H9 (cell line): Measurements from ENCODE around the gene CAMK2G. TPM values are rescaled to one million over a fixed set of nuclear protein-coding genes. Genes with fewer than 3 reads are reported as not detected.
"Not testable (repeated sequence)": the region's sequence is repeated elsewhere in the genome, so short reads cannot be mapped to it uniquely, and the experiment has no call there.

ENCODE experiments used
- DNase-seq: peaks from one replicate; pipeline ENCODE4 v3.0.0-alpha.2; 2017
- H2AFZ ChIP-seq: one replicate; pipeline ENCODE4 v1.6.1; 2013; ENCODE audit warnings: mild to moderate bottlenecking, low read length, control low read depth, moderate library complexity
- H2AK5ac ChIP-seq: 2 replicates; pipeline ENCODE4 v1.6.1; 2013; ENCODE audit warnings: low read length, control low read depth, mixed read lengths; ENCODE audit not compliant: insufficient read length
- H2BK120ac ChIP-seq: one replicate; pipeline ENCODE4 v1.6.1; 2013; ENCODE audit warnings: low read depth, mild to moderate bottlenecking, low read length, control low read depth, inconsistent platforms; ENCODE audit not compliant: poor library complexity, severe bottlenecking
- H2BK12ac ChIP-seq: 2 replicates; pipeline ENCODE4 v1.6.1; 2013; ENCODE audit warnings: low read length, control low read depth, mixed read lengths, low read depth; ENCODE audit not compliant: insufficient read length
- H2BK15ac ChIP-seq: 2 replicates; pipeline ENCODE4 v1.6.1; 2013; ENCODE audit warnings: low read depth, low read length, control low read depth
- H2BK20ac ChIP-seq: one replicate; pipeline ENCODE4 v1.6.1; 2013; ENCODE audit warnings: low read depth, mild to moderate bottlenecking, low read length, control low read depth, inconsistent platforms; ENCODE audit not compliant: poor library complexity, severe bottlenecking
- H2BK5ac ChIP-seq: 2 replicates; pipeline ENCODE4 v1.6.1; 2013; ENCODE audit warnings: low read length, control low read depth, mixed read lengths; ENCODE audit not compliant: insufficient read length
- H3K14ac ChIP-seq: 2 replicates; pipeline ENCODE4 v1.6.1; 2013; ENCODE audit warnings: low read length, control low read depth; ENCODE audit not compliant: insufficient read depth
- H3K18ac ChIP-seq: 2 replicates; pipeline ENCODE4 v1.6.1; 2013; ENCODE audit warnings: low read depth, mild to moderate bottlenecking, mixed read lengths, low read length, control low read depth; ENCODE audit not compliant: insufficient read length
- H3K23ac ChIP-seq: 2 replicates; pipeline ENCODE4 v1.6.1; 2013; ENCODE audit warnings: low read length, control low read depth, mixed read lengths, low read depth; ENCODE audit not compliant: insufficient read length
- H3K23me2 ChIP-seq: 2 replicates; pipeline ENCODE4 v1.6.1; 2013; ENCODE audit warnings: low read depth, mild to moderate bottlenecking, mixed read lengths, low read length, control low read depth; ENCODE audit not compliant: insufficient read length, poor library complexity, severe bottlenecking
- H3K27ac ChIP-seq: 2 replicates; pipeline ENCODE4 v1.5.1; 2013; ENCODE audit warnings: low read length, control low read depth, mixed read lengths, low read depth; ENCODE audit not compliant: insufficient read length
- H3K27me3 ChIP-seq: 2 replicates; pipeline ENCODE4 v1.6.1; 2013; ENCODE audit warnings: low read length, control low read depth, inconsistent platforms; ENCODE audit not compliant: insufficient read depth
- H3K4ac ChIP-seq: 2 replicates; pipeline ENCODE4 v1.6.1; 2013; ENCODE audit warnings: low read depth, mild to moderate bottlenecking, control low read depth, inconsistent platforms, low read length, moderate library complexity
- H3K4me1 ChIP-seq: 2 replicates; pipeline ENCODE4 v1.6.1; 2013; ENCODE audit warnings: low read length, control low read depth, inconsistent platforms; ENCODE audit not compliant: insufficient read depth
- H3K4me2 ChIP-seq: 2 replicates; pipeline ENCODE4 v1.6.1; 2013; ENCODE audit warnings: low read length, control low read depth, mixed read lengths; ENCODE audit not compliant: insufficient read length, insufficient read depth
- H3K56ac ChIP-seq: 2 replicates; pipeline ENCODE4 v1.6.1; 2013; ENCODE audit warnings: low read depth, mild to moderate bottlenecking, mixed read lengths, low read length, control low read depth; ENCODE audit not compliant: insufficient read length
- H3K79me1 ChIP-seq: 2 replicates; pipeline ENCODE4 v1.6.1; 2013; ENCODE audit warnings: low read depth, mild to moderate bottlenecking, moderate library complexity, low read length, control low read depth, inconsistent platforms; ENCODE audit not compliant: insufficient read depth, poor library complexity, severe bottlenecking
- H3K79me2 ChIP-seq: 2 replicates; pipeline ENCODE4 v1.6.1; 2013; ENCODE audit warnings: low read length, control low read depth, inconsistent platforms; ENCODE audit not compliant: insufficient read depth
- H3K9ac ChIP-seq: 2 replicates; pipeline ENCODE4 v1.6.1; 2013; ENCODE audit warnings: low read length, control low read depth, mixed read lengths; ENCODE audit not compliant: insufficient read length; ENCODE audit errors: extremely low read depth
- H3K9me3 ChIP-seq: one replicate; pipeline ENCODE4 v1.6.1; 2013; ENCODE audit warnings: low read depth, low read length, inconsistent platforms; ENCODE audit not compliant: control insufficient read depth
- H3T11ph ChIP-seq: one replicate; pipeline ENCODE4 v1.6.1; 2013; ENCODE audit warnings: mild to moderate bottlenecking, low read length, control low read depth, inconsistent platforms
- H4K20me1 ChIP-seq: one replicate; pipeline ENCODE4 v1.6.1; 2013; ENCODE audit not compliant: control insufficient read depth, insufficient read length, insufficient read depth
- H4K5ac ChIP-seq: 2 replicates; pipeline ENCODE4 v1.6.1; 2013; ENCODE audit warnings: low read depth, mild to moderate bottlenecking, mixed read lengths, low read length, control low read depth; ENCODE audit not compliant: insufficient read length
- H4K8ac ChIP-seq: replicated peaks from 2 replicates; pipeline ENCODE4 v1.6.1; 2013; ENCODE audit warnings: low read length, control low read depth, mixed read lengths, low read depth; ENCODE audit not compliant: insufficient read length
- H4K91ac ChIP-seq: 2 replicates; pipeline ENCODE4 v1.6.1; 2013; ENCODE audit warnings: low read depth, mild to moderate bottlenecking, moderate library complexity, mixed read lengths, low read length, control low read depth; ENCODE audit not compliant: insufficient read length
- H3K27ac Mint-ChIP-seq, 3 experiments: 2 replicates in 2 of 3; 3 replicates in 1 of 3; pipeline ENCODE4 v1.8.0; 2020 to 2021; ENCODE audit warnings: mixed read lengths in 3 of 3, mild to moderate bottlenecking in 1 of 3, moderate library complexity in 1 of 3
- H3K27me3 Mint-ChIP-seq: 2 replicates; pipeline ENCODE4 v1.8.0; 2021; ENCODE audit warnings: low read depth, mild to moderate bottlenecking, moderate library complexity, mixed read lengths
- H3K36me3 Mint-ChIP-seq, 3 experiments: 2 replicates in 2 of 3; 3 replicates in 1 of 3; pipeline ENCODE4 v1.8.0; 2020 to 2021; ENCODE audit warnings: low read depth in 3 of 3, mixed read lengths in 3 of 3; ENCODE audit not compliant: insufficient read depth in 1 of 3
- H3K4me1 Mint-ChIP-seq, 2 experiments: 2 replicates each; pipeline ENCODE4 v1.8.0; 2020; ENCODE audit warnings: mixed read lengths in 2 of 2
- H3K4me3 Mint-ChIP-seq, 2 experiments: 2 replicates in 1 of 2; 3 replicates in 1 of 2; pipeline ENCODE4 v1.8.0; 2020 to 2021; ENCODE audit warnings: mild to moderate bottlenecking in 2 of 2, mixed read lengths in 2 of 2, moderate library complexity in 1 of 2
- H3K9me3 Mint-ChIP-seq, 2 experiments: 2 replicates in 1 of 2; 3 replicates in 1 of 2; pipeline ENCODE4 v1.8.0; 2020; ENCODE audit warnings: mild to moderate bottlenecking in 2 of 2, mixed read lengths in 2 of 2, moderate library complexity in 1 of 2
- CTCF ChIP-seq: fragments of 200-600 bp; sonication (generic); conservative IDR thresholded peaks from 3 replicates; pipeline ENCODE4 v1.8.0; 2021; ENCODE audit warnings: antibody characterized with exemption, mild to moderate bottlenecking
- WGBS: extraction: QIAGEN DNeasy Blood & Tissue Kit; methylation state at CpG from one replicate; pipeline ENCODE4 v1.1.7; 2013; ENCODE audit warnings: missing lambda C conversion rate, low lambda C conversion rate, mixed read lengths; ENCODE audit not compliant: insufficient read length; ENCODE audit errors: extremely low coverage; 5-methylcytosine and 5-hydroxymethylcytosine counted together
- total RNA-seq: library from RNA; stranded (reverse); gene quantifications from 2 replicates; pipeline ENCODE4 v1.2.1, GENCODE V29; 2021

The CAMK2G gene
- total RNA-seq, 1 experiment from 2014 or later = 31.8 TPM

GRCh38 chr10:73920089-73920488 lies 45.7 kb upstream of the CAMK2G start:
- no peak overlapping the region for H3K4ac ChIP-seq
- Mint-ChIP-seq H3K4me3 (no peak overlapping the region), H3K36me3 (peaks cover 7 to 10% (median 10%) of the 10 kb centered on the region in 3 experiments; a peak in 6 of 7 replicates), H3K4me1 (peaks cover 23 to 32% of the 10 kb centered on the region in 2 experiments), H3K9me3 (peaks cover 0 to 2% of the 10 kb centered on the region in 2 experiments; a peak in 1 of 5 replicates), H3K27ac (peak overlapping the region; percentile 50 to 75 (median 72); a peak in 4 of 7 replicates), H3K27me3 (no peaks in the 10 kb centered on the region)
- no peak overlapping the region for H4K91ac ChIP-seq
- no peak overlapping the region for H4K8ac ChIP-seq
- no peak overlapping the region for H3K4me2 ChIP-seq
- no CpG with 5 or more reads among the region's 4 CpGs for whole genome bisulfite sequencing
- no peak overlapping the region for H3K56ac ChIP-seq
- H2BK120ac ChIP-seq = peak overlapping the region; percentile 38
- H3K18ac ChIP-seq = peak overlapping the region; percentile 50
- H3K27ac ChIP-seq = no peak overlapping the region
- peak overlapping the region; percentile 69; the same call in 1 of the 2 replicates for H3K14ac ChIP-seq
- H3K79me1 ChIP-seq = no peaks in the 10 kb centered on the region
- no peak overlapping the region for H2BK12ac ChIP-seq
- no peak overlapping the region for H2BK5ac ChIP-seq
- no peaks in the 10 kb centered on the region for H3K23me2 ChIP-seq
- no peak overlapping the region for H3K23ac ChIP-seq
- no peaks in the 10 kb centered on the region for H3K27me3 ChIP-seq
- H3K9me3 ChIP-seq = no peaks in the 10 kb centered on the region
- peaks cover 5% of the 10 kb centered on the region; the same call in 1 of the 2 replicates for H3K4me1 ChIP-seq
- no peak for TF ChIP-seq CTCF
- H4K5ac ChIP-seq = no peak overlapping the region
- H3T11ph ChIP-seq = no peak overlapping the region
- H3K79me2 ChIP-seq = no peaks in the 10 kb centered on the region
- peak overlapping the region; percentile 43 for H2AFZ ChIP-seq
- no peak overlapping the region for H3K9ac ChIP-seq
- H2BK20ac ChIP-seq = no peak overlapping the region
- no peak for DNase-seq
- H2AK5ac ChIP-seq = no peak overlapping the region
- H2BK15ac ChIP-seq = no peak overlapping the region
- H4K20me1 ChIP-seq = no peaks in the 10 kb centered on the region

- not testable (repeated sequence) for H3K4me2 ChIP-seq, H3K79me1 ChIP-seq, H3K4ac ChIP-seq, H3K27me3 ChIP-seq, H3K14ac ChIP-seq, H3K9ac ChIP-seq, H3K4me3 Mint-ChIP-seq, H3K23me2 ChIP-seq, H2BK5ac ChIP-seq, H3K18ac ChIP-seq, H2AK5ac ChIP-seq, H4K91ac ChIP-seq, H3K79me2 ChIP-seq, H3K56ac ChIP-seq, H4K5ac ChIP-seq, H2BK20ac ChIP-seq, H3K27ac ChIP-seq, H3K27me3 Mint-ChIP-seq, H3K9me3 Mint-ChIP-seq, H2BK12ac ChIP-seq, H3T11ph ChIP-seq, H3K23ac ChIP-seq, H2BK120ac ChIP-seq, H3K9me3 ChIP-seq, H2AFZ ChIP-seq, H4K8ac ChIP-seq, H2BK15ac ChIP-seq, H3K4me1 ChIP-seq, DNase-seq, H4K20me1 ChIP-seq
- Mint-ChIP-seq H3K4me1 (peaks cover 25 to 33% of the 10 kb centered on the region in 2 experiments), H3K36me3 (peaks cover 7 to 14% (median 10%) of the 10 kb centered on the region in 3 experiments; a peak in 6 of 7 replicates), H3K27ac (peak overlapping the region in 1 of 3 experiments; percentile 50; a peak in 1 of 7 replicates)
- no CpG with 5 or more reads among the region's 8 CpGs for WGBS
These were observed 45.1 kb upstream of the CAMK2G start for GRCh38 chr10:73919481-73919880.
